Esophagus squamous epithelium (tissue), 5 donors: Measurements from ENCODE around the gene PRL. TPM values are rescaled to one million over a fixed set of nuclear protein-coding genes. Genes with fewer than 3 reads are reported as not detected.

Experiments used
- DNase-seq: peaks from one replicate; lab custom pipeline; 2025; lab: John Stamatoyannopoulos, UW
- H3K27ac ChIP-seq, 4 donors: fragments of 200-600 bp; sonication (generic); one replicate each; pipeline ENCODE4 v1.5.1; 2016 to 2019; ENCODE audit warnings: mild to moderate bottlenecking in 1 of 4
- H3K27me3 ChIP-seq, 4 donors: fragments of 200-600 bp; sonication (generic); 1 replicate in 3 of 4; 2 replicates in 1 of 4; pipeline versions ENCODE4 v1.5.1 to v1.6.0; 2017 to 2021; ENCODE audit warnings: antibody characterized with exemption in 1 of 4
- H3K36me3 ChIP-seq, 3 donors: fragments of 200-600 bp; sonication (generic); one replicate each; pipeline ENCODE4 v1.5.1; 2016 to 2019
- H3K4me1 ChIP-seq, 3 donors: fragments of 200-600 bp; sonication (generic); one replicate each; pipeline ENCODE4 v1.5.1; 2017 to 2019
- H3K4me3 ChIP-seq, 4 donors: fragments of 200-600 bp; sonication (generic); 1 replicate in 3 of 4; 2 replicates in 1 of 4; pipeline ENCODE4 v1.5.1; 2016 to 2019; ENCODE audit warnings: mild to moderate bottlenecking in 2 of 4, moderate library complexity in 1 of 4
- H3K9me3 ChIP-seq, 3 donors: fragments of 200-600 bp; sonication (generic); one replicate each; pipeline ENCODE4 v1.5.1; 2016 to 2019
- CTCF ChIP-seq, 6 experiments: fragments of 450-650 bp in 4 of 6; fragments of 200-600 bp in 2 of 6; sonication (generic) in 2 of 6; IDR thresholded peaks; one replicate each; pipeline ENCODE4 v1.5.1; 2016 to 2019; ENCODE audit warnings: antibody characterized with exemption in 6 of 6, mild to moderate bottlenecking in 4 of 6, moderate library complexity in 4 of 6
- POLR2A ChIP-seq, 4 donors: fragments of 450-650 bp; IDR thresholded peaks; one replicate each; pipeline ENCODE4 v1.6.1; 2017; ENCODE audit warnings: antibody characterized with exemption in 4 of 4, mild to moderate bottlenecking in 4 of 4, moderate library complexity in 3 of 4
- WGBS, 2 donors: methylation state at CpG; one replicate each; pipeline ENCODE4 v1.1.5; 2018; 5-methylcytosine and 5-hydroxymethylcytosine counted together
- intact Hi-C: fragments of 100-400 bp; cut with DNase I; formaldehyde crosslinking; loops from one replicate; pipeline ENCODE4 v1.15.0; 2022
- total RNA-seq, 4 donors: library from RNA; depleted of rRNA; stranded (reverse); fragments of >200 nt; gene quantifications; one replicate each; pipeline ENCODE4 v1.1.0, GENCODE V29; 2016
- donor health status: DM: yes; HTN: yes; CAD: no.

PRL gene
- total RNA-seq, 4 donors from 2014 or later = not detected

GRCh38 chr6:22332216-22332615 is 35.4 kb upstream of the PRL start:
- H3K36me3 ChIP-seq = no peaks in the 10 kb centered on the region
- 79 to 82% methylated on average over 2 of the region's 2 CpGs for WGBS, 2 donors
- no peak for TF ChIP-seq POLR2A (IDR thresholded peaks at IDR 0.05)
- TF ChIP-seq CTCF (IDR thresholded peaks at IDR 0.05) = no peak
- no peaks in the 10 kb centered on the region for H3K9me3 ChIP-seq
- H3K4me1 ChIP-seq = peaks cover 0 to 6% (median 0%) of the 10 kb centered on the region in 3 donors
- H3K27me3 ChIP-seq = no peaks in the 10 kb centered on the region
- DNase-seq = no peak
- no peak overlapping the region for H3K27ac ChIP-seq
- intact Hi-C loops = no loop called here
- H3K4me3 ChIP-seq = no peak overlapping the region

GRCh38 chr6:22330941-22331340 is 34.1 kb upstream of the PRL start:
- no peak for TF ChIP-seq CTCF (IDR thresholded peaks at IDR 0.05)
- no peak overlapping the region for H3K4me3 ChIP-seq
- no peak for DNase-seq
- intact Hi-C loops = no loop called here
- H3K4me1 ChIP-seq = peaks cover 0 to 6% (median 0%) of the 10 kb centered on the region in 3 donors
- H3K9me3 ChIP-seq = no peaks in the 10 kb centered on the region
- no peak overlapping the region for H3K27ac ChIP-seq
- 90 to 100% methylated on average over 4 of the region's 4 CpGs for WGBS, 2 donors
- no peaks in the 10 kb centered on the region for H3K36me3 ChIP-seq
- no peaks in the 10 kb centered on the region for H3K27me3 ChIP-seq

GRCh38 chr6:22328474-22328873 is 31.6 kb upstream of the PRL start:
- peaks cover 0 to 6% (median 0%) of the 10 kb centered on the region in 3 donors for H3K4me1 ChIP-seq
- no peak for TF ChIP-seq POLR2A (IDR thresholded peaks at IDR 0.05)
- no peak for TF ChIP-seq CTCF (IDR thresholded peaks at IDR 0.05)
- no peaks in the 10 kb centered on the region for H3K36me3 ChIP-seq
- DNase-seq = no peak
- 65 to 81% methylated on average over 3 to 4 of the region's 5 CpGs for WGBS, 2 donors
- H3K9me3 ChIP-seq = no peaks in the 10 kb centered on the region
- H3K27ac ChIP-seq = no peak overlapping the region
- H3K4me3 ChIP-seq = no peak overlapping the region
- H3K27me3 ChIP-seq = no peaks in the 10 kb centered on the region
- intact Hi-C loops = no loop called here

GRCh38 chr6:22327881-22328280 is 31.0 kb upstream of the PRL start:
- H3K9me3 ChIP-seq = no peaks in the 10 kb centered on the region
- H3K27ac ChIP-seq = no peak overlapping the region

GRCh38 chr6:22326500-22326899 is 29.7 kb upstream of the PRL start:
- TF ChIP-seq POLR2A (IDR thresholded peaks at IDR 0.05) (no peak), CTCF (IDR thresholded peaks at IDR 0.05) (no peak)
- Histone ChIP-seq H3K36me3 (no peaks in the 10 kb centered on the region), H3K4me1 (no peaks in the 10 kb centered on the region), H3K27me3 (no peaks in the 10 kb centered on the region), H3K27ac (no peak overlapping the region), H3K4me3 (no peak overlapping the region), H3K9me3 (no peaks in the 10 kb centered on the region)
- DNase-seq = no peak
- intact Hi-C loops = no loop called here
- 73 to 77% methylated on average over 6 of the region's 6 CpGs for WGBS, 2 donors

More at GRCh38 chr6:22327881-22328280, 31.0 kb upstream of the PRL start:
- 88 to 89% methylated on average over 2 of the region's 2 CpGs for WGBS, 2 donors
- no peak for DNase-seq
- H3K4me1 ChIP-seq = peaks cover 0 to 1% (median 0%) of the 10 kb centered on the region in 3 donors
- H3K27me3 ChIP-seq = no peaks in the 10 kb centered on the region
- TF ChIP-seq CTCF (IDR thresholded peaks at IDR 0.05) (no peak), POLR2A (IDR thresholded peaks at IDR 0.05) (no peak)
- H3K4me3 ChIP-seq = no peak overlapping the region
- intact Hi-C loops = no loop called here
- H3K36me3 ChIP-seq = no peaks in the 10 kb centered on the region
